Right atrium auricular region (tissue), 2 donors: ENCODE results near the gene TCP10L. TPM values are rescaled to one million over a fixed set of nuclear protein-coding genes. Genes with fewer than 3 reads are reported as not detected.

ENCODE experiments used
- DNase-seq: peaks from one replicate; pipeline ENCODE4 v3.0.0-alpha.2; 2019; ENCODE audit warnings: low spot score
- H3K27ac ChIP-seq, 2 donors: fragments of 200-600 bp; sonication (generic); 1 replicate in 1 of 2; 2 replicates in 1 of 2; pipeline ENCODE4 v1.5.1; 2016 to 2019
- H3K27me3 ChIP-seq, 2 donors: fragments of 200-600 bp; sonication (generic); one replicate each; pipeline versions ENCODE4 v1.5.1 to v1.6.0; 2017 to 2019
- H3K36me3 ChIP-seq: fragments of 200-600 bp; sonication (generic); one replicate; pipeline ENCODE4 v1.5.1; 2016
- H3K4me1 ChIP-seq, 2 donors: fragments of 200-600 bp; sonication (generic); one replicate each; pipeline versions ENCODE4 v1.5.1 to v1.6.0; 2017 to 2019
- H3K4me3 ChIP-seq, 2 donors: fragments of 200-600 bp; sonication (generic); 1 replicate in 1 of 2; 2 replicates in 1 of 2; pipeline ENCODE4 v1.5.1; 2017 to 2019; ENCODE audit warnings: mild to moderate bottlenecking in 1 of 2, moderate library complexity in 1 of 2
- H3K9me3 ChIP-seq, 2 donors: fragments of 200-600 bp; sonication (generic); one replicate each; pipeline ENCODE4 v1.5.1; 2019
- total RNA-seq, 2 donors: library from RNA; depleted of rRNA; stranded (reverse); fragments of >200 nt; gene quantifications; one replicate each; pipeline ENCODE4 v1.1.0, GENCODE V29; 2016
- TF ChIP-seq, protein P1 (sequence below), 2 donors: fragments of 200-600 bp; sonication (generic); IDR thresholded peaks; one replicate each; pipeline ENCODE4 v1.5.1; 2019; ENCODE audit warnings: antibody characterized with exemption in 2 of 2

Gene TCP10L
- total RNA-seq, 2 donors from 2014 or later = 1.1 TPM; not detected in 1

DNA sequence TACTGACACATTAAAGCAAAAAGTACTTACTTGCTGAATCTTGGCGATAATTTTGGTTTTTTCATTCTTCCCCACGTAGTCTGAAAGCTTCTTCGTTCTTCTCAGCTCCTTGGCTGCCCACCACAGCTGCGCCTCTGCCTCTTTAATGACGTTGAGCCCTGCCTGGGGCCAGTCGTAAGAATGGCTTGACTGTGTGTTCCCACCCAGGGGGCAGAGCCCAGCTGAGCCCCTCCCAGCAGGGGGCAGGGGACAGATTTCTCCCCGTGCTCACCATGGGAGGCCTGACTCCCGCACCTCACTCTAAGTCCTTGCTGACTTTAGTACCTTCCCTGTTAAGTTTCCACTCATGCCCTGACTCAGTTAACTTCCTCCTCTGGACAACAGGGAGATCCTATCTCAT is 17.8 kb upstream of the TCP10L start:
- Histone ChIP-seq H3K4me3 (no peak overlapping the region), H3K36me3 (peaks cover 68% of the 10 kb centered on the region), H3K27me3 (no peaks in the 10 kb centered on the region), H3K27ac (no peak overlapping the region), H3K9me3 (no peaks in the 10 kb centered on the region), H3K4me1 (no peaks in the 10 kb centered on the region)
- TF ChIP-seq, protein P1, sequence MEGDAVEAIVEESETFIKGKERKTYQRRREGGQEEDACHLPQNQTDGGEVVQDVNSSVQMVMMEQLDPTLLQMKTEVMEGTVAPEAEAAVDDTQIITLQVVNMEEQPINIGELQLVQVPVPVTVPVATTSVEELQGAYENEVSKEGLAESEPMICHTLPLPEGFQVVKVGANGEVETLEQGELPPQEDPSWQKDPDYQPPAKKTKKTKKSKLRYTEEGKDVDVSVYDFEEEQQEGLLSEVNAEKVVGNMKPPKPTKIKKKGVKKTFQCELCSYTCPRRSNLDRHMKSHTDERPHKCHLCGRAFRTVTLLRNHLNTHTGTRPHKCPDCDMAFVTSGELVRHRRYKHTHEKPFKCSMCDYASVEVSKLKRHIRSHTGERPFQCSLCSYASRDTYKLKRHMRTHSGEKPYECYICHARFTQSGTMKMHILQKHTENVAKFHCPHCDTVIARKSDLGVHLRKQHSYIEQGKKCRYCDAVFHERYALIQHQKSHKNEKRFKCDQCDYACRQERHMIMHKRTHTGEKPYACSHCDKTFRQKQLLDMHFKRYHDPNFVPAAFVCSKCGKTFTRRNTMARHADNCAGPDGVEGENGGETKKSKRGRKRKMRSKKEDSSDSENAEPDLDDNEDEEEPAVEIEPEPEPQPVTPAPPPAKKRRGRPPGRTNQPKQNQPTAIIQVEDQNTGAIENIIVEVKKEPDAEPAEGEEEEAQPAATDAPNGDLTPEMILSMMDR (IDR thresholded peaks at IDR 0.05) = no peak
- DNase-seq = no peak

DNA sequence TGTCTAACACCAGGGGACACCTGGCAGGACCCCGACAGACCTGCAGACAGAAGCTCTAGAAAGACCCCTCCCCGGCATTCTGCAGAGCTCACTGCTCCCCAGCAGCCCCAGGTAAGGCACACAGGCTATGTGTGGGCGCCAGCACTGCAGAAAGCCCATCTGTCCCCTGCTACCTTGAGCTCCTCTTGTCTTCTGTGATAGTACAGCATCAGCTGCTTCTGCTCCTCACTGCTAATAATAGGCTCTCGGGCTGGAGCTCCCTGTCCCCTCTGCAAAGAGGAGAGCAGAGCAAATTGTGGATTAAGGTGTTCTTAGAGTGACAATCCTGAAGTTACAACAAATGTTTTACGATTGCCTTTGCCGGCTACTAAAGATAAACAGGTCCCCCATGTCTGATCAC is 16.8 kb upstream of the TCP10L start:
- Histone ChIP-seq H3K4me1 (no peaks in the 10 kb centered on the region), H3K4me3 (no peak overlapping the region), H3K36me3 (peaks cover 58% of the 10 kb centered on the region), H3K9me3 (no peaks in the 10 kb centered on the region), H3K27ac (no peak overlapping the region), H3K27me3 (no peaks in the 10 kb centered on the region)
- TF ChIP-seq, protein P1 (IDR thresholded peaks at IDR 0.05) = no peak
- DNase-seq = no peak

DNA sequence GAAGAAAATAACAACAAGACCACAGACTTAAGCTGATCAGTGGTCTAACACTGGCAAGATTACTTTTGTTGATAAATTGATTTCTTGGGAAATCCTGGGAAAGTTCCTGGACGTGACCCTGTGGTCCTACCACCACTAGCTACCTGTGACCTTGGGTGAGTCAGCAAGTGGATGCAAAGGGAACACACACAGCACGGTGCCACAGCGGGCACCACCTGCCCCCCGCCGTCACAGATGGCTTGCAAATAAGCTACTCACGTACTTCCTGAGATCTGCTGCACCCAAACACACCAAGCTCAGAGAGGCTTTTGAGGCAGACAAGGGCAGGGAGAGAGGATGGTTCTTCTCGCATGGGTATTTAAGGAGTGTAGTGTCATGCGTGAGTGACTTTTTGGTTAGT is 14.2 kb upstream of the TCP10L start:
- Histone ChIP-seq H3K9me3 (no peaks in the 10 kb centered on the region), H3K4me3 (no peak overlapping the region), H3K27me3 (no peaks in the 10 kb centered on the region), H3K27ac (no peak overlapping the region), H3K36me3 (peaks cover 34% of the 10 kb centered on the region), H3K4me1 (no peaks in the 10 kb centered on the region)
- DNase-seq = no peak
- TF ChIP-seq, protein P1 (IDR thresholded peaks at IDR 0.05) = no peak

DNA sequence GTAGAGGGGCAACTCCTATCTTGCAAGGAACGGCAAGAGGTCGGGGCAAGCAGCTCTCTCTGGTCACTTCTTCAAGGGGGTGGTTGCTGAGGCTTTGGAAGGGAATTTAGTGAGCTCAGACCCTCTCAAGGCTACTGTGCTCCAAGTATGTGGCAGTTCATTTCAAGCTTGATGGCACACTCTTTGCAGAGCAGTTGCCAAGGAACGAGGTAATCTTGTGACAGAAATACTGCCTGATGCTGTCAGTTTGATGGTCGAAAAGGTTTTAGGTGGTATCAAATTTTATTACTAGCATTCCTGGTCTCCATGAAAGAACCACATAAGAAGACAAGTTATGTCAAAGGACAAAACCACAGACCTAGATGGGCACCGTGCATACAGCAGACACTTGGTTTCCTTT is 13.8 kb upstream of the TCP10L start:
- no peak overlapping the region for H3K27ac ChIP-seq
- no peaks in the 10 kb centered on the region for H3K9me3 ChIP-seq
- peaks cover 29% of the 10 kb centered on the region for H3K36me3 ChIP-seq
- no peaks in the 10 kb centered on the region for H3K4me1 ChIP-seq
- no peaks in the 10 kb centered on the region for H3K27me3 ChIP-seq
- H3K4me3 ChIP-seq = no peak overlapping the region
- TF ChIP-seq, protein P1 (IDR thresholded peaks at IDR 0.05) = no peak
- DNase-seq = no peak

DNA sequence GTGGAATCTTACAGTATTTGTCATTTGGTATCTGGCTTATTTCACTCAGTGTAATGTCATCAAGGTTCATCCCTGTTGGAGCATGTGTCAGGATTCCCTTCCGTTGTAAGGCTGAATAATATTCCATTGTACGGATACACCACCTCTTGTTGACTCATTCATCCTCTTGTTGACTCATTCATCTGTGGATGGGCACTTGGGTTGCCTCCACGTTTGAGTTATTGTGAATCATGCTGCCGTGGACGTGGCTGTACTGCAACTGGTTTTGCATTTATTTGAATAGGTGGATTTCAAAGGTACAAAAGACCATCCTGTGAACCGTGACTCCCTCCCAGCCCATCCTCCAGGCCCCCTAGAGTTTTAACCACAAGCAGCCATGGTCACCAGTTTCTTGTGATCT is 11.9 kb upstream of the TCP10L start:
- Histone ChIP-seq H3K36me3 (peaks cover 10% of the 10 kb centered on the region), H3K4me3 (no peak overlapping the region), H3K27ac (no peak overlapping the region), H3K9me3 (no peaks in the 10 kb centered on the region), H3K27me3 (no peaks in the 10 kb centered on the region), H3K4me1 (no peaks in the 10 kb centered on the region)
- DNase-seq = no peak
- TF ChIP-seq, protein P1 (IDR thresholded peaks at IDR 0.05) = no peak

DNA sequence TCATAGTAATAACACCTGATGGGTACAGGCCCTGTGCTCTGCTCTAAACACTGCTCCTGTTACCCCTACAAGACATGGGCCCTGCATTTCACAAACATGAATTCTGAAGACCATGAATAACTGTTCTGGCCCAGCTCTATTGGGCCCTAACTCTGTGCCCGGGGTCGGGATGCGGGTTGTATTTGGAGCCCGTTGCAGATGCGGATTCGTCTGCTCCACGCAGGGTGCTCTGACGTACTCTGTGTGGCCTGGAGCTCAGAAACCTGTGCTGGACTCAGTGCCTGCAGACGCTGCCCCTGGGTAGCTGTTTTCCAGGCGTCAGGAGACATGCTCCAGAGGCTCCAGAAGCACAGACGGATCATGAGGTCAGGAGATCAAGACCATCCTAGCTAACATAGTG is 10.1 kb upstream of the TCP10L start:
- H3K4me1 ChIP-seq = no peaks in the 10 kb centered on the region
- peaks cover 5% of the 10 kb centered on the region for H3K36me3 ChIP-seq
- H3K27me3 ChIP-seq = no peaks in the 10 kb centered on the region
- H3K27ac ChIP-seq = no peak overlapping the region
- DNase-seq = no peak
- no peaks in the 10 kb centered on the region for H3K9me3 ChIP-seq
- H3K4me3 ChIP-seq = no peak overlapping the region
- TF ChIP-seq, protein P1 (IDR thresholded peaks at IDR 0.05) = no peak
